Uterus (tissue), 2 donors: ENCODE results near the gene TMEM201.

Source experiments
- CTCF ChIP-seq, 4 experiments: fragments of 200-600 bp in 2 of 4; fragments of 450-650 bp in 2 of 4; sonication (generic) in 2 of 4; IDR thresholded peaks; one replicate each; pipeline ENCODE4 v1.5.1; 2016 to 2019; ENCODE audit warnings: antibody characterized with exemption in 4 of 4, mild to moderate bottlenecking in 2 of 4, moderate library complexity in 1 of 4
- POLR2A ChIP-seq, 2 donors: fragments of 450-650 bp; IDR thresholded peaks; one replicate each; pipeline ENCODE4 v1.6.1; 2016; ENCODE audit warnings: antibody characterized with exemption in 2 of 2, mild to moderate bottlenecking in 1 of 2, moderate library complexity in 1 of 2

DNA sequence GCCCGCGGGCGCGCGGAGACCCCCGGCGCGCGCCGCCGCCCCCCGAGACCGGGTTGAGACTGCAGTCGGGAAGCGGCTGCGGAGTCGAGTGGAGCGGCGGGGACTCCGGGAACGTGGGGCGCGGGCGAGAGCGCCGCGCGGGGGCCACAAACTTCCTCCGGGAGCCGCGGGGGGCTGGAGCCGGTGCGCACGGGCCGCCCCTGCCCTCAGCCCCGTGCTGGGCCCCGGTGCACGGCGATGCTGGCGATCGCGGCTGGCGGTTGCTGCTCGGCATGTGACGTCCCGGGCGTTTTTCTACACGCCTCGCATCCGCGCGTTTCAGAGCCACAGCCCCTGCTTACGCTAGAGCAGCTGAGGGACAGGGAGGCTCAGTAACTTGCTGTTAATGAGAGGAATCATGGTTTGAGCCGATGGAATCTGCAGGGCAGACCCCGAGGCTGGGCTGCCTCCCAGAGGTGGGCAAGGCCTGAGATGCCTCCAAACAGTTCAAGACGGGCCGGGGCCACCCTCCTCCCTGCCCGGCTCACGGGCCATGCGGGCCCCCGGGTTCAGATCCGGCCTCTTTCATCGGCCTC lies 520 bp downstream of the TMEM201 start:
- TF ChIP-seq CTCF (IDR thresholded peaks at IDR 0.05) (no peak), POLR2A (IDR thresholded peaks at IDR 0.05) (no peak)
